Nephron progenitor cell (in vitro differentiated cells): ENCODE results near the gene ICA1.
A peak's percentile ranks its signal among the peaks of the same experiment; 100 is the strongest.

Experiments used
- DNase-seq: peaks from one replicate; pipeline ENCODE4 v3.0.0; 2021
- H3K27ac Mint-ChIP-seq: 2 replicates; pipeline ENCODE4 v1.8.0; 2021; ENCODE audit warnings: mild to moderate bottlenecking, moderate library complexity, mixed read lengths
- H3K27me3 Mint-ChIP-seq: 2 replicates; pipeline ENCODE4 v1.8.0; 2021; ENCODE audit warnings: mild to moderate bottlenecking, low read depth, mixed read lengths; ENCODE audit not compliant: poor library complexity
- H3K36me3 Mint-ChIP-seq: 2 replicates; pipeline ENCODE4 v1.8.0; 2021; ENCODE audit warnings: low read depth, mixed read lengths
- H3K4me1 Mint-ChIP-seq: 2 replicates; pipeline ENCODE4 v1.8.0; 2021; ENCODE audit warnings: mixed read lengths
- H3K4me3 Mint-ChIP-seq: 2 replicates; pipeline ENCODE4 v1.8.0; 2021; ENCODE audit warnings: mild to moderate bottlenecking, moderate library complexity, mixed read lengths
- H3K9me3 Mint-ChIP-seq: 2 replicates; pipeline ENCODE4 v1.8.0; 2021; ENCODE audit warnings: mild to moderate bottlenecking, moderate library complexity, mixed read lengths
- TF ChIP-seq, protein P1 (sequence below): fragments of 200-600 bp; sonication (generic); IDR thresholded peaks from 2 replicates; pipeline ENCODE4 v1.5.0; 2021; ENCODE audit warnings: antibody characterized with exemption

ICA1 gene

DNA sequence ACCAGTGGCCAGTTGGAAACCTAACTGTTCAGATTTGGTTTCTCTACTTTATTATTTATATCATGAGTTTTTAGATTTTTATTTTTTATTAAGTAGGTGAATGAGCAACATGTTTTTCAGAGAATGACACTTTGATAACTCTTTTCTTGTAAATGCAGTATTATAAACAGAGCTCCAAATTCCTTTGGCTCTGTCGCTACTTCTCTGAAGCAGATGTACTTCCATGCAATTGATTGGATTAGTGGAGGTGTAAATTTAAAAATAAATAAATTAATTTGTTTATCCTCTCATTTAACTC is 34.3 kb upstream of the ICA1 start:
- no peak for DNase-seq
- no peak overlapping the region for H3K4me3 Mint-ChIP-seq
- peaks cover 3% of the 10 kb centered on the region for H3K27me3 Mint-ChIP-seq
- H3K36me3 Mint-ChIP-seq: no peaks in the 10 kb centered on the region
- H3K4me1 Mint-ChIP-seq: no peaks in the 10 kb centered on the region
- H3K9me3 Mint-ChIP-seq: peaks cover 8% of the 10 kb centered on the region
- TF ChIP-seq, protein P1, sequence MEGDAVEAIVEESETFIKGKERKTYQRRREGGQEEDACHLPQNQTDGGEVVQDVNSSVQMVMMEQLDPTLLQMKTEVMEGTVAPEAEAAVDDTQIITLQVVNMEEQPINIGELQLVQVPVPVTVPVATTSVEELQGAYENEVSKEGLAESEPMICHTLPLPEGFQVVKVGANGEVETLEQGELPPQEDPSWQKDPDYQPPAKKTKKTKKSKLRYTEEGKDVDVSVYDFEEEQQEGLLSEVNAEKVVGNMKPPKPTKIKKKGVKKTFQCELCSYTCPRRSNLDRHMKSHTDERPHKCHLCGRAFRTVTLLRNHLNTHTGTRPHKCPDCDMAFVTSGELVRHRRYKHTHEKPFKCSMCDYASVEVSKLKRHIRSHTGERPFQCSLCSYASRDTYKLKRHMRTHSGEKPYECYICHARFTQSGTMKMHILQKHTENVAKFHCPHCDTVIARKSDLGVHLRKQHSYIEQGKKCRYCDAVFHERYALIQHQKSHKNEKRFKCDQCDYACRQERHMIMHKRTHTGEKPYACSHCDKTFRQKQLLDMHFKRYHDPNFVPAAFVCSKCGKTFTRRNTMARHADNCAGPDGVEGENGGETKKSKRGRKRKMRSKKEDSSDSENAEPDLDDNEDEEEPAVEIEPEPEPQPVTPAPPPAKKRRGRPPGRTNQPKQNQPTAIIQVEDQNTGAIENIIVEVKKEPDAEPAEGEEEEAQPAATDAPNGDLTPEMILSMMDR: no peak
- H3K27ac Mint-ChIP-seq: no peak overlapping the region

DNA sequence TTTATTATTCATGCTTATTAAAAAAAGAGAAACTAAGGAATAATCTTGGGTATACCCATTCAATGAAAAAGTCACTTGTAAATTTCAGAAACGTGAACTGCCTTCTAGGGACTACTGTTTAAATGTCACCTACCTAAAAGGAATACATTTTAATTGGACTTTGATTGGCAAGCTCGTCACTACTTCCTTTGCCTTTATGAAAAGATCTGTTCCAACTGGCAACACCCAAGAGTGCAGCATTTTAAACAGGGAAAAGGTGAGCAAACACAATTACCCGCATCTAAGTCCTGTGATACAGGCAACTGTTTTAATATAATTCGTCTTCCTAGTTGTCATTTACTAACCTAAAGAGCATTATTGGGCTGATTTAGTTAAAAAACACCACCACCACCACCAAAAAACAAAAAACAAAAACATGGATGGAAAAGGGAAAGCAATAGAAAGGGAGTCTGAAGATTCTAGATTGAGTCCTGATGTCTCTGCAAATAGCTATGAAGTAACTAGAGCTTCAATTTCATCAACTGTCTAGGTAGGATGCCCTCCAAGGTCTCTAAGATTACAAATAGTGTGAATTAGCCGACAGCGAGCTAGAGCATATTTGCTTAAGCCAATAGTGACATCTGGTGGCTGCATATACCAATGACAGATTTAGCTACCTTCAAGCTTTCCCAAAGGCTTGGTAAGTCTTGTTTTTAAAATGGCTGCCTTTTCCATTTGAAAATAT is 33.8 kb upstream of the ICA1 start:
- TF ChIP-seq, protein P1: peak; percentile 80
- H3K4me3 Mint-ChIP-seq: no peak overlapping the region
- H3K9me3 Mint-ChIP-seq: peaks cover 7% of the 10 kb centered on the region
- DNase-seq: peak; percentile 34
- H3K4me1 Mint-ChIP-seq: no peaks in the 10 kb centered on the region
- no peaks in the 10 kb centered on the region for H3K36me3 Mint-ChIP-seq
- H3K27me3 Mint-ChIP-seq: peaks cover 3% of the 10 kb centered on the region
- H3K27ac Mint-ChIP-seq: no peak overlapping the region

DNA sequence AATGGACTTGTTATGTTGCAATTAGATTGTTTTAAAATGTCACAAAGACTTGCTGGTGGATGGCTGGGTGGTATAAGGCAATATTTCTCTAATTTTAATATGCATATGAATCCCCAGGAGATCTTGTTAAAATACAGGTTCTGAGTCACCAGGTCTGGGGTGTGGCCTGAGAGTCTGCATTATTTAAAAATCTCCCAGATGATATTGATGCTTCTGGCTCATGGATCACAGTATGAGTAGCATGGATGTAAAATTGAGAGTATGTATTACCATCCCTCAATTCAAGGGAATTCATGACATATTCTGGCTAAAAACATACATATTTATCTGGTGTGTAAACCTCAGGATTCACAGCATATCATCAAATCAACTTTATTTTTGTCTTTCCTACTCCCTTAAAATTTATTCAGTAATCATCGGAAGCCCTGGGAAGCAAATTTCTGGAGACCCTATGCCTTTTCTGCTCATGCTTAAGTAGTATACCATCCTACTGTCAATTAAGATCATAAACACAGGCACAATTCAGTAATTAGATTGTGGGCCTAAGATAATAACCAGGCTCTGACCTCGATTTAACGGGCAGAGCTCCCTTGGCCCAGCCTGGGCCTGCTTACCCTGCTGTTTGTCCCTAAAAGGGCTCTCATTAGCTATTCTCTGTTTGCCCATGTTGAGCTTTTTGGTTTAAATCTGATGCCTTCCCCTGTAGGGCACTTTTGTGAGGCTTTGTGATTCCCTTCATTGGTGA is 29.6 kb upstream of the ICA1 start:
- peaks cover 3% of the 10 kb centered on the region for H3K27me3 Mint-ChIP-seq
- no peaks in the 10 kb centered on the region for H3K9me3 Mint-ChIP-seq
- DNase-seq: no peak
- H3K4me3 Mint-ChIP-seq: no peak overlapping the region
- TF ChIP-seq, protein P1: no peak
- H3K4me1 Mint-ChIP-seq: no peaks in the 10 kb centered on the region
- no peak overlapping the region for H3K27ac Mint-ChIP-seq
- H3K36me3 Mint-ChIP-seq: no peaks in the 10 kb centered on the region

DNA sequence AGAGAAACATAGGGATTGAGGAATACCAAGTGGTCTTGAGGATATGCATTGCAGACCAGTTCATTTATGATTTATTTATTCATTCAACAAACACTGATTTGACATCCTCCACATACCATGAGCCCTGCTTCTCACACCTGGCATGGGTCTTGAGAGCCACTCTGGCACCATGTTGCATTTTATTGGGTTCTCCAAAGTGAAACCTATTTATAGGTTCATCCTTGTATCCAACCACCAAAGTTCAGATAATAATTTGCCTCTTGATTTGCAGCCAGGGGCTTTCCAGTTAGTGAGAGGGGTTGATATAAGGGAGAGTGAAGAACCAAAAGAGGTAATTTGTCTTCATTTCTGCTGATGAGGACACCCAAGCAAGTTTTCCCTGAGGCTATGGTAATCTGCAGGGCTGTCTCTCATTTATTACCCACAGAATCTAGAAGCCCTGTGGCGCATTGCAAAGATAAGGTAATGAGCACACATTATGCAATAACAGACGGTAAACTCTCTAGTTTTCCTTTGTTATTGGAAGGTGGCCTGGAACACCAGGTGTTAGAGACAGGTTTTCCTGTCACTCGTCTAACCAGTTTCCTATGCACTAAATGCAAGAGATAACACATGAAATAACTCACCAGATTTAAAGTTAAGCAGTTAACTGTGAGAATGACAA is 28.8 kb upstream of the ICA1 start:
- no peak for DNase-seq

DNA sequence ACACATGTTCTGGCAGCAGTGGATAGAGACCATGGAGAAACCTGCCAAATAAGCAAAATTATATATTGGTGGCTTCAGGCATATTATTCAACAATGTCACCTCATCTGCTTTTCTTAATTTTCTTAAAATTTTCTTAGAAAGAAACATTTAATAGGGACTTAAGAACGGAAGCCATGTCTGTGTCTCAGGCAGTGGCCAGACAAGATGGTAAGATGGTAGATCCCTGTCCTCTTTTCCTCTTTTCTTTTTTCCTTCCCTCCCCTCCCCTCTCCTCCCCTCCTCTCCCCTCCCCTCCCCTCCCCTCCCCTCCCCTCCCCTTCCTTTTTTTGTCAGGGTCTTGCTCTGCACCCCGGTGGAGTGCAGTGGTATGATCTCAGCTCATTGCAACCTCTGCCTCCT is 24.2 kb upstream of the ICA1 start:
- no peaks in the 10 kb centered on the region for H3K36me3 Mint-ChIP-seq
- no peaks in the 10 kb centered on the region for H3K27me3 Mint-ChIP-seq

More for the DNA sequence above, 28.8 kb upstream of the ICA1 start:
- peaks cover 3% of the 10 kb centered on the region for H3K27me3 Mint-ChIP-seq
- H3K27ac Mint-ChIP-seq: no peak overlapping the region
- no peaks in the 10 kb centered on the region for H3K9me3 Mint-ChIP-seq
- H3K36me3 Mint-ChIP-seq: no peaks in the 10 kb centered on the region
- no peaks in the 10 kb centered on the region for H3K4me1 Mint-ChIP-seq
- no peak overlapping the region for H3K4me3 Mint-ChIP-seq
- TF ChIP-seq, protein P1: no peak

More for the DNA sequence above, 24.2 kb upstream of the ICA1 start:
- no peaks in the 10 kb centered on the region for H3K4me1 Mint-ChIP-seq
- TF ChIP-seq, protein P1: no peak
- no peak for DNase-seq
- no peak overlapping the region for H3K4me3 Mint-ChIP-seq
- no peak overlapping the region for H3K27ac Mint-ChIP-seq
- no peaks in the 10 kb centered on the region for H3K9me3 Mint-ChIP-seq
